Neural crest cell (in vitro differentiated cells): ENCODE data around the gene YES1. TPM values are rescaled to one million over a fixed set of nuclear protein-coding genes. Genes with fewer than 3 reads are reported as not detected.
A peak's percentile ranks its signal among the peaks of the same experiment; 100 is the strongest.

Experiments used
- DNase-seq: peaks from one replicate; pipeline ENCODE4 v3.0.0; 2021; ENCODE audit warnings: low read depth, mixed read lengths, low spot score
- H3K27ac Mint-ChIP-seq: one replicate; pipeline ENCODE4 v1.8.0; 2021; ENCODE audit warnings: mild to moderate bottlenecking, mixed read lengths; ENCODE audit not compliant: unreplicated experiment
- H3K27me3 Mint-ChIP-seq: 2 replicates; pipeline ENCODE4 v1.8.0; 2021; ENCODE audit warnings: low read depth, mild to moderate bottlenecking, mixed read lengths
- H3K36me3 Mint-ChIP-seq: 2 replicates; pipeline ENCODE4 v1.8.0; 2021; ENCODE audit warnings: low read depth, mild to moderate bottlenecking, mixed read lengths
- H3K4me1 Mint-ChIP-seq: 2 replicates; pipeline ENCODE4 v1.8.0; 2021; ENCODE audit warnings: mixed read lengths
- H3K4me3 Mint-ChIP-seq: one replicate; pipeline ENCODE4 v1.8.0; 2021; ENCODE audit warnings: mild to moderate bottlenecking, mixed read lengths
- H3K9me3 Mint-ChIP-seq: 2 replicates; pipeline ENCODE4 v1.8.0; 2021; ENCODE audit warnings: mixed read lengths
- total RNA-seq: library from RNA; stranded (reverse); gene quantifications from 2 replicates; pipeline ENCODE4 v1.2.1, GENCODE V29; 2021
- TF ChIP-seq, protein P1 (sequence below): fragments of 200-600 bp; sonication (generic); conservative IDR thresholded peaks from 2 replicates; pipeline ENCODE4 v1.5.0; 2021; ENCODE audit warnings: antibody characterized with exemption, mild to moderate bottlenecking

The YES1 gene
- total RNA-seq, 1 donor from 2014 or later, result 54.7 TPM

DNA sequence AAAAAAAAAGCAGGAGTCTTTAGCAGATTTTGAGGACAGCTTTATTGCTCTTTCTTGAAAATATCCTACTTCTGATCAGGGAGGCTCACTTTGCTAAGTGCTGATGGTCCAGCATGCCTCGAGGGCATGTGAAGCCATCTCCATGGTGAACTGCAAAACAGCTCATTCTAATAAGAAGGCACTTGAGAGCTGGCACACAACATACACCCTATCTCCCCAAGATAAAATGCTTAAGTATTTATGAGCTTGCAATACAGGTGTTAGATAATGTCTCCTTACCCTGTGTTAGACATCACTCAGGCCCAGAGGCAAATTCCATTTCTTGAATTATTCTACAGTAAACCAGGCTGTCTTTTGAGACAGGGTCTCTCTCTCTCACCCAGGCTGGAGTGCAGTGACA is 102.3 kb downstream of the YES1 start:
- TF ChIP-seq, protein P1, sequence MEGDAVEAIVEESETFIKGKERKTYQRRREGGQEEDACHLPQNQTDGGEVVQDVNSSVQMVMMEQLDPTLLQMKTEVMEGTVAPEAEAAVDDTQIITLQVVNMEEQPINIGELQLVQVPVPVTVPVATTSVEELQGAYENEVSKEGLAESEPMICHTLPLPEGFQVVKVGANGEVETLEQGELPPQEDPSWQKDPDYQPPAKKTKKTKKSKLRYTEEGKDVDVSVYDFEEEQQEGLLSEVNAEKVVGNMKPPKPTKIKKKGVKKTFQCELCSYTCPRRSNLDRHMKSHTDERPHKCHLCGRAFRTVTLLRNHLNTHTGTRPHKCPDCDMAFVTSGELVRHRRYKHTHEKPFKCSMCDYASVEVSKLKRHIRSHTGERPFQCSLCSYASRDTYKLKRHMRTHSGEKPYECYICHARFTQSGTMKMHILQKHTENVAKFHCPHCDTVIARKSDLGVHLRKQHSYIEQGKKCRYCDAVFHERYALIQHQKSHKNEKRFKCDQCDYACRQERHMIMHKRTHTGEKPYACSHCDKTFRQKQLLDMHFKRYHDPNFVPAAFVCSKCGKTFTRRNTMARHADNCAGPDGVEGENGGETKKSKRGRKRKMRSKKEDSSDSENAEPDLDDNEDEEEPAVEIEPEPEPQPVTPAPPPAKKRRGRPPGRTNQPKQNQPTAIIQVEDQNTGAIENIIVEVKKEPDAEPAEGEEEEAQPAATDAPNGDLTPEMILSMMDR, result no peak
- Mint-ChIP-seq H3K4me3 (peak overlapping the region; percentile 51), H3K9me3 (no peaks in the 10 kb centered on the region), H3K27me3 (no peaks in the 10 kb centered on the region), H3K4me1 (peaks cover 34% of the 10 kb centered on the region), H3K27ac (no peak overlapping the region), H3K36me3 (peaks cover 6% of the 10 kb centered on the region)
- DNase-seq, result no peak

DNA sequence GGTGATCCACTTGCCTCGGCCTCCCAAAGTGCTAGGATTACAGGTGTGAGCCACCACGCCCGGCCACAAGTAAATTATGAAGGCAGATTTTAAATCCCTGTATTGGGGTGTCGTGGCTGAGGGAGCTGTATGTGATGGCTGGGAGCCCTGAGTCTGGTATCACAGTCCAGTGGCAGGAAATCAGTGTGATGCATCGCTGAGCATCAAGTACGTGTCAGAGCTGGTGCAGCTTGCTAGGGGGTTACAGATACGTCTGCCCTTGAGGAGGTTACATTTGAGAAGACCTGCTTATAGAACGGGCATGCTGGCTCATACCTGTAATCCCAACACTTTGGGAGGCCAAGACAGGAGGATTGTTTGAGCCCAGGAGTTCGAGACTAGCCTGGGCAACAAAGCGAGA is 103.9 kb downstream of the YES1 start:
- Mint-ChIP-seq H3K9me3 (no peaks in the 10 kb centered on the region), H3K27ac (no peak overlapping the region), H3K27me3 (no peaks in the 10 kb centered on the region), H3K4me1 (peaks cover 34% of the 10 kb centered on the region), H3K36me3 (peaks cover 6% of the 10 kb centered on the region), H3K4me3 (peak overlapping the region; percentile 51)
- TF ChIP-seq, protein P1, result no peak
- no peak for DNase-seq

DNA sequence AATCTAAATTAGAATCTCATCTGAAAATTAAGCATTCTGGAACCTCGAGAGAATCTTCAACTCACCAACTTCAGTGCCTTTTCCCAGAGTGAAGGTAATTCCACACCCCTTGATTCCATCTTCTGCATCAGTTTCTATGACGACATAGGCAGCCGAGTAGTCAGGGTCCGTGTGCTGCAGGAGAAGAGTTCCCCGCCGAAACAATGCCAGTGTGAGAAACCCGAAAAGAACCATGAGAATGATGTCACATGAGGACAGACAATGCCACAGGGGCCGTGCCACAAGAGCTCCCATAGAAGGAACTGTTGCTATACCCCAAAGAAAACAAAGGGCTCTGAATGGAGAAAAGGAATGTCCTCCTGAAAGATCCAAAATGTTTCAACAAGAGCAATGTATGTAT is 105.6 kb downstream of the YES1 start:
- no peak overlapping the region for H3K27ac Mint-ChIP-seq
- no peak for DNase-seq
- peaks cover 31% of the 10 kb centered on the region for H3K4me1 Mint-ChIP-seq
- H3K27me3 Mint-ChIP-seq, result no peaks in the 10 kb centered on the region
- TF ChIP-seq, protein P1, result no peak
- no peaks in the 10 kb centered on the region for H3K9me3 Mint-ChIP-seq
- H3K4me3 Mint-ChIP-seq, result peak overlapping the region; percentile 38
- H3K36me3 Mint-ChIP-seq, result peaks cover 6% of the 10 kb centered on the region

DNA sequence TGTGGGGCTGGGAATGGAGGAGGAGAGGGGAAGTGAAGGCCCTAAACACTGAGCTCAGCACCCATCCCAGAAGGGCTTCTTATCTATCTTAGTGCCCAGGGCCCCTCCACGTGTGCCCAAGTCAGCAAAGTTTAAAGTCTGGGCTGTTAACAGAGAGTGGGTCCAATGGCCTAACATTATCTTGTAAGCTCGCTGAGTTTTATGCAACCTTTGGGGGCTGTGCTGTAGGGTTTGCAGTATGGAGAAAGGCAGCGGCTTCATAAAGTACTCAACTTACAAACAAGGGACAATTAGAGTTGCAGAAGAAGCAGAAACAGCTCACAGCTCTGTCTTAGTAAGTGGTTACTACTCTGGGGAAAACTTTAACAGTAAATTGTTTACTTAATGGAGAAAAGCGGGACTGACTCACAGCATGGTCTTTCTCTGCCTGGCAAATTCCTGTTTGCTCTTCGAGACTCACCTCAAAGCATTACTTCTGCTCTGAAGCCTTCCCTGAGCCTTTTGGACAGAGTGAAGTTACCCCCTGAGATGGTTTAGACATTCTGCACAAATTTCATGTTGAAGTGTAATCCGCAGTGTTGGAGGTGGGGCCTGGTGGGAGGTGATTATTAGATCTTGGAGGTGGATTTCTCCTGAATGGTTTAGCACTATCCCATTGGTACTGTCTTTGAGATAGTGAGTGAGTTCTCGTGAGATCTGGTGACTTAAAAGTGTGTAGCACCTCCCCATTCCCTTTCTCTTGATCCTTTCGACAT is 108.7 kb downstream of the YES1 start:
- H3K4me1 Mint-ChIP-seq, result peaks cover 9% of the 10 kb centered on the region
- no peaks in the 10 kb centered on the region for H3K9me3 Mint-ChIP-seq
- no peak for DNase-seq
- H3K27ac Mint-ChIP-seq, result no peak overlapping the region
- no peaks in the 10 kb centered on the region for H3K27me3 Mint-ChIP-seq
- peaks cover 2% of the 10 kb centered on the region for H3K36me3 Mint-ChIP-seq
- TF ChIP-seq, protein P1, result no peak
- H3K4me3 Mint-ChIP-seq, result no peak overlapping the region

DNA sequence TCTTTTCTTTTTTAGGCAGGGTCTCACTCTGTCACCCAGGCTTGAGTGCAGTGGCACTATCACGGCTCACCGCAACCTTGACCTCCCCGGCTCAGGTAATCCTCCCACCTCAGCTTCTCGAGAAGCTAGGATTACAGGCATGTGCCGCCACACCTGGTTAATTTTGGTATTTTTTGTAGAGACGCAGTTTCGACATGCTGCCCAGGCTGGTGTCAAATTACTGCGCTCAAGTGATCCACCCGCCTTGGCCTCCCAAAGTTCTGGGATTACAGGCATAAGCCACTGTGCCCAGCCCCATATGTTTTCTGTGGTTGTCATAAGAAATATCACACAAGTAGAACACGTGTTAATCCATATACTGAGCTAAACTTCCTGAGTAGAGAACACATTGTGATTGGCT is 114.2 kb downstream of the YES1 start:
- H3K9me3 Mint-ChIP-seq, result no peaks in the 10 kb centered on the region
- TF ChIP-seq, protein P1, result no peak
- peaks cover 3% of the 10 kb centered on the region for H3K36me3 Mint-ChIP-seq
- DNase-seq, result no peak
- no peak overlapping the region for H3K27ac Mint-ChIP-seq
- no peak overlapping the region for H3K4me3 Mint-ChIP-seq
- H3K4me1 Mint-ChIP-seq, result no peaks in the 10 kb centered on the region
- H3K27me3 Mint-ChIP-seq, result no peaks in the 10 kb centered on the region
